GM12801 (cell line): Measurements from ENCODE around the gene RAET1E.

ENCODE experiments used
- CTCF ChIP-seq: IDR thresholded peaks from one replicate; pipeline ENCODE4 v1.5.1; 2011; ENCODE audit warnings: control low read depth; ENCODE audit not compliant: insufficient read length; ENCODE audit errors: extremely low read depth

The RAET1E gene

GRCh38 chr6:149938571-149939355 lies 40.9 kb upstream of the RAET1E start:
- TF ChIP-seq CTCF = no peak

GRCh38 chr6:149936743-149937142 lies 38.8 kb upstream of the RAET1E start:
- TF ChIP-seq CTCF = no peak

- TF ChIP-seq CTCF = no peak
Observed at GRCh38 chr6:149935668-149936067, 37.8 kb upstream of the RAET1E start.

GRCh38 chr6:149935246-149935645 lies 37.3 kb upstream of the RAET1E start:
- no peak for TF ChIP-seq CTCF

- no peak for TF ChIP-seq CTCF
Observed at GRCh38 chr6:149934249-149935156, 36.6 kb upstream of the RAET1E start.

- TF ChIP-seq CTCF = no peak
Observed at GRCh38 chr6:149933461-149933860, 35.5 kb upstream of the RAET1E start.

GRCh38 chr6:149933036-149933435 lies 35.1 kb upstream of the RAET1E start:
- TF ChIP-seq CTCF = no peak
